GM04504 (cell line): ENCODE results near the gene HJURP.

Experiments
- DNase-seq: peaks from one replicate; pipeline ENCODE4 v3.0.0-alpha.2; 2012; ENCODE audit warnings: low read depth

The HJURP gene

GRCh38 chr2:233829193-233830110 lies 24.9 kb downstream of the HJURP start:
- DNase-seq, result no peak

DNA sequence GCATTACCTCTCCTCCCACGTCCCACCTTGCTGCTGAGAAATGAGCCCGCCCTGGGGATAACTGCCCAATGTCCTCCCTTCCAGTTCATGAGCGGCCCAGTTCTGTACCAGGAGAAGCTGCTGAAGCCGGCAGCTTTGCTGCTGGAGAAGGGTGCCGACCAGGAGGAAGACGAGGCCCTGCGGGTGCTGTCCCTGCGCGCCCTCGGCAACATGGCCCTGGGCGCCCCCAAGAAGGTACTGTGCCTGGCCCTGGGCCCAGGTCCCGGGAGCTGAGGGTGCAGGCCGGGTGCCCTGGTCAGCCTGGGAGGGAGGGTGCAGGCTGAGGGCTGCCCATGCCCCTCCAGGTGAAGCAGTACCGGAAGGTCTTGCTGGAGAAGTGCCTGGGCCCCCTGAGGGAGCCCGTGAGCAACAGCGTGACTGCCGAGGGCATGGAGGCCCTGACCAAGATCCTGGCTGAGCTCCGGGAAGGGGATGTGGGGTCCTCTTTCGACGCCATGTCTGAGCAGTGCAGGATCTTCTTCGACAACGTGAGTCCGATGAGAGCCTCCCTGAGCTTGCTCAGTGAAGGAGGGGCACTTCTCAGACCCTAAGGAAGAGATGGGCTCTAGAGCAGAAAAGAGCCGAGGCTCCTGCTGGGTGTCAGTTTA lies 25.7 kb downstream of the HJURP start:
- no peak for DNase-seq

- DNase-seq, result no peak
These were observed 30.0 kb downstream of the HJURP start for GRCh38 chr2:233824373-233824772.

DNA sequence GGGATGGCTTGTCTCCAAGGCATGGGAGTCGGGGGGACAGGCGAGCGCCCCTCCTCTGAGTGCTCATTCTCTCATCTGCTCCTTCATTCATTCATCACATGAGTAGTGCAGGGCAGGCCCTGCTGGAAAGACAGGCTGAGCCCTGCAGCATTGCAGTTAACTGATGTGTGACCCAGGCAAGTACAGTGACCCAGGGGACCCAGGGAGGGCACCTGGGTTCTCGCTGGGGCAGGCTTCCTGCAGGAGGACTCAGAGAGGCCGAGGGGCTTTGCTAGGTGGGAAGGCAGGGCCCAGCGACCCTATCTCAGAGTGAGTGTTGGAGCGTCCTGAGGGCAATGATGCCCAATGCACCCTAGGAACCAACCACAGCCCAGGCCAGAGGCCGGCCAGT lies 30.6 kb downstream of the HJURP start:
- no peak for DNase-seq

DNA sequence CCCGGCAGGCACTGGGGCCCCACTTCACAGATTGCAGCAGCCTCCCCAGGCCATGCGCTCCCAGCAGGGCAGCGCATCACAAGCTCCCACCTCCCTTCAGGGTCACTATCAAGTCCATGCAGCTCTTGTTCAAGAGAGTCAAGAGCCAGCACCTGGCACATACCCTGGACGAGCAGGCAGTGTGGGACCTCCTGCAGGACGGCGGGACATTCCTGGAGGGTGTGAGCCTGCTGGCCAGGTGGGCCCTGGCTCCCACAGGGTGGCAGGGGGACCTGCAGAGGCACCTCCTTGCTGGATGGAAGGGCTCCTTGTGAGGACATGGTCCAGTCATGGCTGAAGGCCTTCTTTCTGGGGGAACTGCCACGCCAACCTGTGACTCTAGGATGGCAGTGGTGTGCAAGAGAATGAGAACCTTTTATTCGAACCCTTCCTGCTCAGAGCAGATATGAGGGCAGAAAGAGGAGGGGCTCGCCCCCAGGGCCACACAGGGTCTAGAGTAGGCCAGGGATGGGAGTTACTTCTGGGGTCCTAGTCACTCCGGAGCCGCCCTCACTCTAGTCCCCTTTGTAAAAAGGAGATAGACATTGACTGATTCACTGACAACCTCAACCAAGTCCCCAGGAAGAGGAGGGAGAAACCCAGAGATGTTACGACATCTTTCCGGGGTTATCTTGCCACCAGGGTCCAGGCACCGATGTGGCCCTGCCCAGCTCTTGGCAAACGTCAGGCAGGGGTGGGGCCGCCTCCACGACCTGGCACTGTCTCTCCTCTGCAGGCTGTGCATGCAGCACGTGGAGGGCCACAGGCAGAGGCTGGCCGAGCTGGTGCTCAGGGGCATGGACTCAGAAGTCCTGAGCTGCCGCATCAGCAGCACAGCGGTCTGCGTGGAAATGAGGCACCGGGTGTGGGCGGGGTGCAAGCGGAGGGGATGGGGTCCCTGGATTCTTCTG lies 31.3 kb downstream of the HJURP start:
- DNase-seq, result no peak

DNA sequence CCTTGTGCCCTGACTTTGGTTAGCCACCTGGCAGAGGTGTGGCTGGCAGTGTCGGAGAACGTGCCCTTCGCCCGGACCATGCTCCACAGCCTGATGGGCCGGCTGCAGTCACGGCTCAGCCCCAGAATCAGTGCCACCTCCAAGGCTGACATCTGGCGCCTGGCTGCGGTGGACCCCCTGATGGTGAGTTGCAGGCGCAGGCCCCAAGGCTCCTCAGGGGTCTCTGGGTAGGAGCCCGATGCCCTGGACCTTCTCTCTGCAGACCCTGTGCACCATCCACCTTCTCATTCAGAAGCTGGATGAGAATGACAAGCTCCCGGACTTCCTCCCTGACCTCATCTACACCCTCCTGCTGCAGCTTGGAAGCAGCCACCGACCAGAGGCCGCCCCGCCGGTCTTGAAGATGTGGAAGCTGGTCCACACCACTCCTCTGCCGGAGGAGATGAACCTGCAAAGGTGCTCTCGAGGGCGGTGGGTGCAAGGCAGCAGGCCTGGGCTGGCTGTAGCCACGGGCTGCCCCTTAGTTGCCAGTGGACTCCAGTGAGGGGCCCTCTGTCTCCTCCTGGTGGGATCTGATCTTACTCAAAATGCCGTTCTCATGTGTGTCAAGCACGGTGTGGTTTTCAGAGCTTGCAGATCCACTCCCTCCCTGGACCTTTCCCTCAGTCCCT lies 32.1 kb downstream of the HJURP start:
- DNase-seq, result no peak

GRCh38 chr2:233821709-233822100 lies 32.6 kb downstream of the HJURP start:
- no peak for DNase-seq

- DNase-seq, result no peak
These were observed 33.1 kb downstream of the HJURP start for GRCh38 chr2:233821196-233821595.

DNA sequence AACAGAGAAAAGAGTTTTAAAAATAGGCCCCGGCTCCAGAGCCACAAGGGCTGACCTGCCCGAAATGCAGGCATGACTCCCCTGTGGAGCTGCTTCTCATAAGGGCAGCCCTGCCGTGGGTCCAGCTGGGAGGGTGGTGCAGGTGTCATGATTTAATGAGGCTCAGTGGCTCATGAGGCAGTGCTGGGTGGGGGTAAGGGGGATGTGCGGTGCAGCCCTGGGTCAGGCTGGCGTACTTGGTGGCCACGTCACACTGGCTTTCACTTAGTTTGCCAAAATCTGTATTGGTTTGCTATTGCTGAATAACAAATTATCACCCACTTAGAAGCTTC lies 33.6 kb downstream of the HJURP start:
- DNase-seq, result no peak

DNA sequence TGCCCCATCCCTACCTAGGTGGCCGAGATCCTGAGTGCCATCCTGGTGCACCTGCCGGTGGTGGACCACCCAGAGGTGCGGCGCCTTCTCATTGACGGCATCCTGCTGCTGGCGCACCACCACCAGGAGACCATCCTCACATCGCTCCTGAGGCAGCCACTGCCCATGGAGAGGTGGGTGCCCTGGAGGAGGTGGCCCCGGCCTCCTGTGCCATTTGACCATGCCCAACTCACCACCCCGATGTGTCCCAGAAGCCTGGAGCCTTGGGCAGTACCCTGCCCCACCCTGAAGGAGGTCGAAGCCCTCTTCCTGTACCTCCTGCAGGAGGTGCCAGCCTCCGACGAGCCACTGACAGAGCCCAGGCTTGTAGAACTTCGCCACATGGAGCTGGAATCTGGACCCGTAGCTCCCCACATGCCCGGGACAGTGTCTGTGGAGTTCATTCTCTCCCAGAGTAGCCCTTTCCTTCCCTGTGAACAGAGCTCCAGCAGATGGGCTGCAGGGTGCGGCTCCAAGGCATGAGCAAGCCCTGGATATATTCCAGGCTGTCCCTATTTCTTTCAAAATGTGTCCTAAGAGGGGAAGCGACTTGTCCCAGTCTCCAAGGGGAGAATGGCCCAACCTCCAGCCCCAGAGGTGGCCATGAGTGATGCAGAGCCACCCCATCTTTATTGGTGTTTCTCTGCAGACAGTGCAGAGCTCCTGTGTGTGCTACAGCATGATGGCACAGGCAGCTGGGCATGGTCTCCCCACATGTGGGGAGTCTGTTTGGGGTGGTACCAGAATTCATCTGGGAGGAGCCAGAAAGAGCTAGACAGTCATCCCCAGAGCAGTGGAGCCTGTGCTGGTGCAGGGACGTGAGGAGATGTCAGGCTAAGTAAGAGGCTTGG lies 34.2 kb downstream of the HJURP start:
- DNase-seq, result no peak

GRCh38 chr2:233818639-233819621 lies 35.4 kb downstream of the HJURP start:
- DNase-seq, result no peak

DNA sequence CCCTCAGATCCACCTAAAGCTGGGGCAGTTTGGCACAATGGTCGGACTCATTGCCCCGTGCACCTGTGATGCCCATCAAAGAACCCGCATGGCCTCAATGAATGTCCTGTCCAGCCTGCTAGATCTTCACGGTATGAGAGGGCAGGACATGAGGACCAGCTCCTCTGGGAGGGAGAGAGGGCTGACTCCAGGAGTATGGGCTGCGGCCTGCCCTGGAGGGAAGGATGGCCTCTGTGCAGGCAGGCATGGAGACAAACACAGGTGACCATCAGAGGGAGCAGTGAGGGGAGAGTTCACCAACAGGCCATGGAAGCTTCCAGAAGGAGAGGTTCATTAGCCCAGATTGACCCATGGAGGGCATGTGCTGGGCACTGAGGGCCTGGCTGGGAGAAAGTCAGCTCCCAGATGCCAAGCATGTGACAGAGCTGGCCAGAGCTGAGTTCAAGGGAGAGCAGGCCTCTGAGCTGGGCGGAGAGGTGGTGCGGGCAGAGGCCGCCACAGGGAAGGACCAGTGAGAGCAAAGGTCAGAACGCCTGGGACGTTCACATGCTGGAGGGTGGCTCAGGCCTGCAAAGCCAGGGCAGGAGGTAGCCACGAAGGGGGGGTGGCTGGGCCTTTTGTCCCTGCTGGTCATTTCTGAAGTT lies 36.2 kb downstream of the HJURP start:
- DNase-seq, result no peak

DNA sequence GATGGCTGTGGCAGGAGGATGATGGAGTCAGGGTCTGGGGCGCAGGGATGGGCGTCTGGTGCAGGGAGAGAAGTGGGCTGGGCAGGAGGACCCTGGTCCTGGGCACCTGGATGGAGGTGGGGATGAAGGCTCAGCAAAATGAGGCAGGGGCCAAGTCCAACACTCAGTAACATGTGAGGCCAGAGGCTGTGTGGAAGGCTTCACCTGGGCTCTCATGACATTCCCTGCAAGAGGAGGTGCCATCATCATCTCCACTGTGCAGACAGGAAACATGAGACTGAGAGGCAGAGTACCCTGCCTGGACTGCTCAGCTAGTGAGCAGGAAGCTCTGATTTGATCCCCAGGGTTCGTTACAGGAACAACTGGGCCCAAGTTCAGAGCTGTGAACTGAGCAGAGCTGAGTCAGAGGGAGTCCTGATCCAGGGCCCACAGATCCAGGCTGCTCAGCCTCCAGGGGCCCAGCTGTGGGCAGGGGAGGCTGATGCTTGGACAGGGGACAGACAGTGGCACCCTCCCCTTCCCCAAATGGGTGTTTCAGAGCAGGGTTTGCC lies 36.9 kb downstream of the HJURP start:
- no peak for DNase-seq

- no peak for DNase-seq
These were observed 37.6 kb downstream of the HJURP start for GRCh38 chr2:233816771-233817170.

DNA sequence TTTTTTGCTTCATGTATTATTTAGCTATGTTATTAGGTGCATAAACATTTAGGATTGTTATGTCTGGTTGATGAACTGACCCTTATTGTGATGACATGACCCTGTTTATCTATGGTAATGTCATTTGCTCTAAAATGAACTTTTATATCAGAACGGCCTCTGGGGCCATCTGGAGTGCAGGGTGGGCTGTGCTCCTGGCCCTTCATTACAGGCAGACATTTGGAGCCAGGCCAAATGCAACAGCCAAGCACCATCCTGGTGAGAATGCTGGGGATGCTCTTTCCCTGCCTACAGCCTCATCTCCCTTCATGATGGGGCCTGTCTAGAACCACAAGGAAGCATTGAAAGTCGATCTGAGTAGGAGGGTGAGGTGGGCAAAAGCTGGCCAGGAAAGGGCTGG lies 38.0 kb downstream of the HJURP start:
- DNase-seq, result no peak

GRCh38 chr2:233815861-233816260 lies 38.5 kb downstream of the HJURP start:
- no peak for DNase-seq

DNA sequence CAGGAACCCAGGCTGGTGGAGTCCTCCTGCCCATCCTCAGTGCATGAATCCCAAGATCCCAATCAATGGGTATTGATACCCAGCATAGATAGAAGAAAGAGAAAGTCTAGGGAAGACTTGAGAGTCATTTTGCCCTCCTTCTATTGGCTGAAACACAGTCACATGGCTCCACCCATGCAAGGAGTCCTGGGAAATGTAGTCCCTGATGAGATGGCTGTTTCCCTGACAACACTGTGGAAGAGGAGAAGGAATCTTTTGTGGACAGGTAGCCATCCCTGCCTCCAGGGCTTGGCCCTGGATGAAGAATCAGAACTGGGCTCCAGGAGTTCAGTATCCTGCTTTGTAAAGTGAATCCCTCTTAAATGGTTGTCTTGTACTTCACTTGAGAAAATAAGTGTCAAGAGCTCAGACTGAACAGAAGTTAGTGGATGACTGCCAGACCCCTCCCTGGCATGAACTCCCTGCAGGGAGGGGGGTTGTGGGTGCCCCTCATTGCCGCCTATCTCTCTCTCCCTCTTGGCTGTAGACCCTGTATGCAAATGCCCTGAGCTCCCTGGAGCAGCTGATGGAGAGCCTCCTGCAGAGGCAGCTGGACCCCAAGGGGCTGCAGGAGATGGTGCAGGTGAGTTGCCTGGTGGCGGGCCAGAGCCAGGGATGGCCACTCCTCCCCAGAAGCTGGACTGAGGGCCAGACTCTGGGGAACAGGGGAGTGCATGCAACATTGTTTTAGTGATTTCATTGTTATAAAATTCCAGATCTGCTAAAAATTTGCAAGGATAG lies 40.1 kb downstream of the HJURP start:
- DNase-seq, result no peak
